HG02884 (cell line): ENCODE measurements around the gene CALML3.
"Not testable (repeated sequence)": the region's sequence is repeated elsewhere in the genome, so short reads cannot be mapped to it uniquely, and the experiment has no call there.

Experiments
- ATAC-seq: cut with Tn5 transposase; IDR thresholded peaks from one replicate; pipeline ENCODE4 v1.9.1; 2021; ENCODE audit warnings: mild to moderate bottlenecking, moderate library complexity; ENCODE audit not compliant: unreplicated experiment

The CALML3 gene

GRCh38 chr10:5552376-5553321, 27.9 kb downstream of the CALML3 start:
- ATAC-seq = no peak

GRCh38 chr10:5553400-5554170, 28.8 kb downstream of the CALML3 start:
- ATAC-seq = no peak

GRCh38 chr10:5555021-5555510, 30.3 kb downstream of the CALML3 start:
- no peak for ATAC-seq

- ATAC-seq = no peak
Observed at GRCh38 chr10:5555881-5556280, 31.1 kb downstream of the CALML3 start.

- no peak for ATAC-seq
Observed at GRCh38 chr10:5556576-5556975, 31.8 kb downstream of the CALML3 start.

GRCh38 chr10:5557040-5557721, 32.4 kb downstream of the CALML3 start:
- no peak for ATAC-seq

GRCh38 chr10:5557799-5558771, 33.3 kb downstream of the CALML3 start:
- no peak for ATAC-seq

GRCh38 chr10:5559022-5559421, 34.3 kb downstream of the CALML3 start:
- ATAC-seq = not testable (repeated sequence)

- no peak for ATAC-seq
Observed at GRCh38 chr10:5559642-5560141, 34.9 kb downstream of the CALML3 start.

GRCh38 chr10:5560142-5560816, 35.5 kb downstream of the CALML3 start:
- no peak for ATAC-seq

- ATAC-seq = no peak
Observed at GRCh38 chr10:5560817-5561703, 36.3 kb downstream of the CALML3 start.

GRCh38 chr10:5561704-5562645, 37.2 kb downstream of the CALML3 start:
- ATAC-seq = no peak

GRCh38 chr10:5563321-5563961, 38.7 kb downstream of the CALML3 start:
- ATAC-seq = no peak

GRCh38 chr10:5563991-5564536, 39.3 kb downstream of the CALML3 start:
- no peak for ATAC-seq

- ATAC-seq = no peak
Observed at GRCh38 chr10:5564537-5565204, 39.9 kb downstream of the CALML3 start.

- ATAC-seq = no peak
Observed at GRCh38 chr10:5565205-5565545, 40.4 kb downstream of the CALML3 start.
